ENCODE measurements around the gene ZFAND3. TPM values are rescaled to one million over a fixed set of nuclear protein-coding genes. Genes with fewer than 3 reads are reported as not detected.

ZFAND3 gene
- total and polyA plus RNA-seq, 2 donors (not counting 3 experiments of a cell fraction or from before 2014, with no cell fraction given): 15.4 to 54.2 TPM

- Histone ChIP-seq H3K9me3 (replicated peaks; ENCODE audit: control insufficient read depth, insufficient read depth, low read length) (no peaks in the 10 kb centered on the region), H3K4me3 (replicated peaks in 1 of 3; ENCODE audit: insufficient read depth in 1 of 3, low read depth in 1 of 3, low read length in 3 of 3) (no peak overlapping the region), H3K4me1 (ENCODE audit: control insufficient read depth, extremely low read depth, insufficient read depth, low read length) (no peaks in the 10 kb centered on the region), H3K27ac (ENCODE audit: insufficient read depth, low read depth, low read length) (no peak overlapping the region), H2AFZ (ENCODE audit: low read depth, low read length) (no peak overlapping the region), H3K4me2 (ENCODE audit: insufficient read depth, low read length) (no peak overlapping the region), H3K27me3 (ENCODE audit: control insufficient read depth in 2 of 2, insufficient read depth in 2 of 2, low read length in 2 of 2) (no peaks in the 10 kb centered on the region), H3K79me2 (ENCODE audit: control insufficient read depth, insufficient read depth, low read length) (no peaks in the 10 kb centered on the region), H3K36me3 (ENCODE audit: control insufficient read depth in 2 of 2, extremely low read depth in 1 of 2, insufficient read depth in 2 of 2, low read length in 2 of 2) (no peaks in the 10 kb centered on the region), H4K20me1 (replicated peaks; ENCODE audit: control insufficient read depth, extremely low read depth, insufficient read depth, low read length) (no peaks in the 10 kb centered on the region), H3K9me1 (replicated peaks; ENCODE audit: control insufficient read depth, extremely low read depth, insufficient read depth, low read length) (no peaks in the 10 kb centered on the region), H3K9ac (replicated peaks; ENCODE audit: extremely low read depth, insufficient read depth, low read length) (no peak overlapping the region)
- intact Hi-C loops (cut with micrococcal nuclease) (no loop called here), dilution Hi-C loops (cut with MboI; ENCODE audit: extremely low pct_ligation_motif_present, low sequenced_read_pairs) (no loop called here)
- CTCF ChIA-PET: interaction anchor here (1.9 kb wide), 1 partner anchor 323 kb away, joined by 7 read pairs; no protein-coding TSS in a partner anchor
- BruUV-seq (replicated peaks): no TSS peak
- FAIRE-seq (no peak), DNase-seq (ENCODE audit: low read depth, low spot score) (no peak)
- POLR2A ChIA-PET: no interaction called here
- TF ChIP-seq FOS (IDR thresholded peaks at IDR 0.05; ENCODE audit: borderline replicate concordance, insufficient read depth, low read length): no peak
- no peak for TF ChIP-seq JUN (IDR thresholded peaks at IDR 0.05; ENCODE audit: borderline replicate concordance, insufficient read depth, insufficient read length, low read depth)
- no peak for TF ChIP-seq CTCF (IDR thresholded peaks at IDR 0.05; ENCODE audit: extremely low read depth in 1 of 2, insufficient read depth in 1 of 2, low read depth in 1 of 2, low read length in 2 of 2)
- TF ChIP-seq POLR2A (IDR thresholded peaks at IDR 0.05; ENCODE audit: low read depth, low read length): no peak
- no peak for TF ChIP-seq POLR2AphosphoS5 (IDR thresholded peaks at IDR 0.05; ENCODE audit: insufficient read depth, low read depth, low read length)
- TF ChIP-seq GATA2 (IDR thresholded peaks at IDR 0.05; ENCODE audit: insufficient read depth, insufficient read length, low read depth, low read length): no peak
- TF ChIP-seq MAX (IDR thresholded peaks at IDR 0.05; ENCODE audit: insufficient read depth, insufficient read length): no peak
- no peak for TF ChIP-seq EZH2 (IDR thresholded peaks at IDR 0.05; ENCODE audit: borderline replicate concordance, low read depth, low read length, severe bottlenecking)
- TF ChIP-seq MYC (IDR thresholded peaks at IDR 0.05; ENCODE audit: low read depth, low read length): no peak
Observed at GRCh38 chr6:38170666-38171355, 351.3 kb downstream of the ZFAND3 start.
